Ecto neural progenitor cell (in vitro differentiated cells): ENCODE results near the gene ATAD3B.

ENCODE experiments used
- DNase-seq: peaks from one replicate; pipeline ENCODE4 v3.0.0-alpha.2; 2018; ENCODE audit warnings: low spot score

Gene ATAD3B

DNA sequence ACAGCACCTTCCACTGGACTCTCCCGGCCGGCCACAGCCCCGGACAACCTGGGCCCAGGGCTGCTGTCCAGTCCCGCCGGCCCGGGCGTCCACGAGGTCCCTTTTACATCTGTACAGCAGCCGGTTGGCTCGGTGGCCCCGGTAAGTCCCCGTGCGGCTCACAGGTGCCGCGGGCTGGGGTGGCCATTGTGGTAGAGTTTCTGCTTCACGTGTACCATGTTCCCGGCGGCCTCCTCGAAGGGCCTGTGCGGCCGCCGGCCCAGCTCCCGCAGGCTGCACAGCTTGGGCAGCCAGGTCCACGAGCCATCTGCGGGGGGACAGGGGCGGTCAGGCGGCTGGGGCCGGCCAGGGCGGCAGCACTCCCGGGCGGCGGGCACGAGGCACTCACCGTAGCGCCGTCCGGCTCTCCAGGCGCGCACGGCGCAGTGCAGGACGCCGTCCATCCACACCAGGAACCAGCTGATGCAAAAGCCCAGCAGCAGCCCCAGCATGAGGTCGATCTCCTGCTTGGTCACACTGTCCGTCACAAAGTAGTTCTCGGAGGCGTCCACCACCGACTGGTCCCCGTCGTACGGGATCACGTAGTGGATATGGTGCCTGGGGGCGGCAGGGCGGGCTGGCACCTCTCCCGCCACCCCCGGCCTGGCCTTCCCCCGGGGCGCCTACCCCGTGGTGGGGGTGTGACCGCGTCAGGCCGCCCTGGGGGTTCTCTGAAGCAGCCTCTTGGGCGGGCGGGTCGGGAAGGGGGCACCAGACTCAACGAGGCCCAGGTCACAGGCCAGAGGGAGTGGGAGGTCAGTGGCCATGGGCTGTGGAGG is 63.8 kb downstream of the ATAD3B start:
- no peak for DNase-seq

- no peak for DNase-seq
These were observed 64.7 kb downstream of the ATAD3B start for GRCh38 chr1:1536019-1536937.

DNA sequence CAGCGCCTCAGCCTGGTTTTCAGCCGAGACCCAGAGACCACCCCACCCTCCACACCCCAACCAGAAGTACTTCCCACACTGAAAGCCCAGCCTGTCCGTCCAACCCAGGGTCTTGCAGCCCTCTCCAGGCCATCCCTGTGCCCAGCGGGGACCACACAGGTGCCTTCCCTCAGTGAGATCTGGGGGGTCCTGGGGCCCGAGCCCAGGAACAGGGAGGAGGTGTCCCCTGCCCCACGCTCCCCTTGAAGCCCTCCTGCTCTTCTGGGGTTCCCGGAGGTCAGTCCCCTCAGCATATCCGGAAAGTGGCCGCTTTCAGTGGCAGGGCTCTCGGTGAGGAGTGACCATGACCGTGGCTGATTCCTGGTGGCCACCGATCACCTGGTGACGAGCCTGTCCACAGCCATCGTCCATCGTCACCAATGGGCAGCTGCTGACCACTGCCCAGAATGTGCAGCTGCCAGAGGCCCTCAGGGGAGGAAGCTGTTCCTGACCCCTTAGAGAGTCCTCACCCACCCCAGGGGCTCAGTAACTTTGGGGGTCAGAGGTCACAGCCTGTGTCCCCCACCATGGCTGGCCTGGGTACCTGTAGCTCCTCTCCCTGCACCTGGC is 65.5 kb downstream of the ATAD3B start:
- DNase-seq = no peak

DNA sequence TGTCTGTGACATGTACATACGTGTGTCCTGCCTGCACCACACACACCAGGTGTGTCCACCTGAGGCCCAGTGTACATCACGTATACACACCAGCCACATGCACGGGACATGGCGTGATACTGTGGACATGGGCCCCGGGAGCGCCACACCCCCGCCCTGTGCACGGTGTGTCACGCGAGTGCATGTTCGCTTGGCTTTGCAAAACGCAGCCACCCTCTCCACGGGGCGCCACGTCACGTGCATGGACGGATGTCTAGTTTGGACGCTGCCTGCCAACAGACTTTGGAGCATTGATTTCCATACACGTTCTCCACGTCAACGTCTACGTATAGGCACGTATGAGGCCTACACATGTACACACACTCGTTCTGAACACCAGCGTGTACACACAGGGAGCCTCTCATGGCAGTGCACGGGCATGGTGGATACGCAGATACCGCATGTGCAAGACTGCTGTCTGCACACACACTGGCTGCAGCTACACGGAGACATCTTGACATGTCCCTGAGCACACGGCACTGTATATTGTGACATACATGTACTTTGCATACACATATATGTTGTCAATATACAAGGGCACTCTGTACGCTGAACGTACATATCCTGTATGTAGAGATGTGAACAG is 66.2 kb downstream of the ATAD3B start:
- no peak for DNase-seq

DNA sequence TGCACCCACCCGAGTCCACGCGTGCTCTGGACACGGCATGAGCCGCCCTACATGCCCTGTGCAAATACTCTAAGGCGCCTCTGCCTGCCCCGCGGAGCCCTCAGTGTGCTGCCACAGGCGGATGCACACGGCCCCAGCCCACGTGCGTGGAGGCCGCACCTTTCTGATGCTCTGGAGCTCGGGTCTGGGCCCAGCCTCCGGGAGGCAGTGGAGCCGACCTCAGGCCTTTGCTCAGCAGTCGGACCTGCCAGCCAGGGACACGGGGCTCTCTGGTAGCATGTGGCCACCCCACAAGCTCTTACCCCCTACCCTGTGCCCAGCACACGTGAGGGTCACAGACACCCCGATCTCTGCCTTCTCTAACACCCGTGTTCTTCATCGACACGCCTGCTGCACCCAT is 66.8 kb downstream of the ATAD3B start:
- DNase-seq = no peak

DNA sequence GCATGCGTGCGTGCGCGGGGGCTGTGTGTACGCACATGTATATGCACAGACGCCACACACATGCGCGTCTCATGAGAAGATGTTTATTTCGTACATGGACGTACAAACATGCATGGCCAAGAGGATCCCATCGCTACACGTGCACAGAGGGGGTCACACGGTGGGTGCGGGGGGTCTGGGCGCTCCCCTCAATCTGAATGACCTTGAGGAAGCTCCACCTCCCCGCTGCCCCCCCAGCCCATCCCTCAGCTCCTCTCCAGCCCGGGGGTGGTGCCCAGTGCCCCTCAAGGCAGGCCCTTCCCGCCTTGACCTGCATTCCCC is 67.4 kb downstream of the ATAD3B start:
- DNase-seq = no peak

DNA sequence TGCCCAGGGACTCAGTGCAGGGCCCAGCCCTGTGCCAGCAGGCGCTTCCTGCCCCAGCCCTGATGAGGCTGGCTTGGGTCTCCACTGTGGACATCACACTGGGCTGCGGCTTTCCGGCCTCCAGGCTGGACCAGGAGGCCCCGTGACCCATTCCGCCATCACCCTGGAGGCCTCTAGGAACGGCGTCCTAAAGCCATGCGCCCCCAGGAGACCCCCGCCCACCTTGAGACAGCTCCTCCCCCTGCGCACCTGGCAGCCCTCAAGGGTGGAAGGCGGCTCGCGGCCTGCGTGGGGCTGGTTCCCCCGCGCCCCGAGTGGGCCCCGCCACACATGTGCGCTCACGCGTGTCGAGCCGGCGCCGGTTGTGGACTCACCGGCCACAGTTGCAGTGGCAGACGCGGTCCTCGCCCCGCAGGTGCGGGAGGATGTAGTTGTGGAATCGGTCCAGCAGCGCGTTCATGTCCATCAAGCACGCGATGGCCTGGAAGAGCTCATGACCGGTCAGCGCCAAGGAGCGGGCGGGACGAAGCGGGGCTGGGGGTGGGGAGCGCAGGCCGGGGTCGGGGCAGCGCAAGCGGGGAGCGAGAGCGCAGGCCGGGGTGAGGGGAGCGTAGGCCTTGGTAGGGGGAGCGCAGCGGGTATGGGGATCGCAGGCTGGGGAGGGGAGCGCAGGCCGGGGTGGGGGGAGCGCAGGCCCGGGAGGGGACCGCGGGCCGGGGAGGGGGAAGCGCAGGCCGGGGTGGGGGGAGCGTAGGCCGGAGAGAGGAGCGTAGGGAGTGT is 67.9 kb downstream of the ATAD3B start:
- peak; percentile 69 for DNase-seq

DNA sequence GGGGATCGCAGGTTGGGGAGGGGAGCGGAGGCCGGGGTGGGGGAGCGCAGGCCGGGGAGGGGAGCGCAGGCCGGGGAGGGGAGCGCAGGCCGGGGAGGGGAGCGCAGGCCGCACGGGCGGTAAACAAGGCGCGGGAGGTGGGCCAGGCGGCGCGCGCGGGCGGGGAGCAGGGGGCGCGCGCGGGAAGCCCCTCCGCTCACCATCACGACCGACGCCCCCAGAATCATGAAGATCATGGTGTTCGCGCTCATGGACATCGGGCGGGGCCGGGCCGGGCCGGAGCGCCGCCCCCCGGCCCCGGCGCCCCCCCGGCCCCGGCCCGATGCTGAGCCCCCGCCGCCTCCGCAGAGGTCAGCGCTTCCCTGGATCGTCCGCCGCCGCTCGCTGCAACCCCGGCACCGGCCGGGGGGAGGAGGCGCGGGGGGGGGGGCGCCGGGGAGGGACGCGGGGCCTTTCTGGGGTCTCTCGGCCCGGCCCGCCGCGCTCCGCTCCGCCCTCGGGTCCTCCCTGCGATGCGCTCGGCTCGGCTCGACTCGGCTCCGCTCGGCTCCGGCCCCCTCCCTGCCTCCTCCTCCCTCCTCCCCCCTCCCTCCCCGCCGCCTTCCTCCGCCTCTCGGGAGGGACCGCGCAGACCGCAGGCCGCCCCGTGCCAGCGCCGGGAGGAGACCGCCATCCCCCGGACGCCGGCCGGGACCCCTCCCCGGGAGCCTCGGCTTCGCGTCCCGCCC is 68.7 kb downstream of the ATAD3B start, which contains the start of gene TMEM240:
TSS of gene TMEM240 (minus strand) at position 535 of the 728 bp plus-strand sequence. CDS start at position 257, 278 bp downstream.
- peak; percentile 90 for DNase-seq

DNA sequence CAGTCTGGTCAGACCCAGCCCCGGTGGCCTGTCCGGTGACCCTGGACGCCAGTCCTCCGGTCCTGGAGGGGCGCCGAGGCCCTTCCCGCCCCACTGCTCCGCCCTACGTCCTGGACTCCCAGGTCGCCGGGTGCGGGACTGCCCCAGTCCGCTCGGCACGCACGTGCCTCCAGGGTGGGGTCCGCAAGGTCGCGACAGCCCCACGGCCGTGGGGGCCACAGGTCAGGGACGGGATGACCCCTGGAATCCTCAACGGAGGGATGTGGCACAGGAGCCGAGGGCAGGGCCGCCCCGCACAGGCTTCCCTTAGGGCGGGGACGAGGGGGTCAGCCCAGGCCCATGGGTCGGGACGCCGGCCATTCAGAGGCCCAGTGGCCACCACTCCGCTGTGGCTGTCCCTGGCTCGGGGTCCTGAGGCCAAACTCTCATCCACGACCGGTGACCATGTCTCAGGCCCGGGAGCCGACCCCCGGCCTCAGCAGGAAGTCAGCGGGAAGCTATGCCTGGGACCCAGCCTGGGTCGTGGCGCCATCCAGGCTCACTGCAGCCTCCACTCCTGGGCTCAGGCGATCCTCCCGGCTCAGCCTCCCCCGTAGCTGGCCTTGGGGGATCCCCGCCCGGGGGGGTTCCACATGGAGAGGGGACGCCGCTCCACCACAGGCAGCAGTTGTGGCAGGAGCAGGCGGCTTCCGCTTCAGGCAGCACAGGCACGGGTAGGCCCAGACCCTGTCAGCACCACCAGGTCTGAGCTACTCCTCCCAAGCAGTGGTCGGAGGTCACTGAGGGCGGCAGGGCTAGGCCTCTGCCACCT is 69.5 kb downstream of the ATAD3B start:
- no peak for DNase-seq

- DNase-seq = no peak
These were observed 70.6 kb downstream of the ATAD3B start for GRCh38 chr1:1541956-1542765.

GRCh38 chr1:1542766-1543705 is 71.5 kb downstream of the ATAD3B start:
- no peak for DNase-seq

DNA sequence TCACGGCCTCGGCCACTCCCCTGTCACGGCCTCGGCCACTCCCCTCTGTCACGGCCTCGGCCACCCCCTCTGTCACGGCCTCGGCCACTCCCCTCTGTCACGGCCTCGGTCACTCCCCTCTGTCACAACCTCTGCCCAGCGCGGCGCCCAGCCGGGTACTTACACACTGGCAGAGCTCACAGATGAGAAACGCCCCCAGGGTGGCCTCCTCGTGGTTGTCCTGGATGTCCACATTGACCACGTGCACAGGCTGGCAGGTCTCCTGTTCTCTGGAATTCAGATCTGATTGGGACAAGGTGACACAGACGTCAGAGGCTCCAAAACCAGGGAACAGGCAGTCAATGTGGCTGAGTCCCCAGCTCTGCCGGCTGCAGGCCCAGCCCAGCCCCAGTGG is 72.1 kb downstream of the ATAD3B start:
- no peak for DNase-seq

GRCh38 chr1:1544544-1544943 is 73.0 kb downstream of the ATAD3B start:
- DNase-seq = no peak
